RCC 7860 (cell line): ENCODE data around the gene CROCC2.

ENCODE experiments used
- DNase-seq: peaks from one replicate; pipeline ENCODE4 v3.0.0-alpha.2; 2015; ENCODE audit warnings: low spot score
- FAIRE-seq: peaks from 2 replicates; lab custom pipeline; 2012; peaks lifted over from hg19 to GRCh38; lab: Jason Lieb, UNC

Gene CROCC2

DNA sequence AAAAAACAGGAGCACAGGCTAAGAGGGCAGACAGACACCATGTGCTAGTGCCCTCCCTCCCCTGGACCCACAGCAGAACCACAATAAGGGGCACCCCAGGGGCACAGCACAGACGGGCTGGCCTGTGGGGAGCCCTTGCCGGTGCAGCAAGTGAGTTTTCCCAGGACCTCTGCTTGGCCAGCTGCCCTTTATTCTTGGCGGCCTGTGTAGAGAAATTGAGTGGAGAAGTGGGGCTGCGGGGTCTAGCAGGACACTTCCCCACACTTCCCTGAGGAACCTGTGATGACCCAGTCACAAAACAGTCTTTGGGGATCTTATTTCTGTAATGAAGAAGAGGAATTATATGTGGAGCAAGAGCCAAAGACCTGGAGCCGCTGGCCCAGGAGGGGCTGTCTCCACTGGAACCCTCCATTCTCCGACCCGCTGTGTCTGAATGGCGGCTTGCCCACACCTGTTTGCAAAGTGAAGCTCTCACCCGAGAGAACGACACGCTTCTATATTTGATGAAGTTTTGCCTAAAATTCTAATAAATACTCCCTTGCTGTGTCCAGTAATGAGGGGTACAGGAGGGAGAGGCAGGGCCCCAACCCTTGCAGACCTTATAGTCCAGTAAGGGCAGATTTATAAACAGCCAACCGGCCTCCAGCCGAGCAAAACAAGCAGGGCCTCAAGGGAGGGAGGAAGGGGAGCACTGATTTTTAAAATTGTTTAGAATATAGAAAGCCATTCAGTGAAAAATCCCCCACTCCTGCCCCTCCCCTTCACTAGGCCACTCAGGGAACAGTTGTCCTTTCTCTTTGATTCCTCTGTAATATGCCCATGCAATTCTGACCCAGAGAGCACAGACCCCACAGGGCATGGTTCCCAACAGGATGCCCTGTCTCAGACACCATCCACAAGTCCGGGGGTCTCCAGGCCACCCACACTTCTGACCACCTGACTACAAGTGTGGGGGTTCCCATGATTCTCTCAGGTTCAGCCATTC, 47.6 kb downstream of the CROCC2 start:
- no peak for DNase-seq
- FAIRE-seq = no peak

GRCh38 chr2:240954436-240955305, 48.5 kb downstream of the CROCC2 start:
- FAIRE-seq = no peak
- DNase-seq = no peak

GRCh38 chr2:240955306-240956170, 49.4 kb downstream of the CROCC2 start:
- no peak for FAIRE-seq

GRCh38 chr2:240956171-240956934, 50.2 kb downstream of the CROCC2 start:
- no peak for DNase-seq
- no peak for FAIRE-seq

More at GRCh38 chr2:240955306-240956170, 49.4 kb downstream of the CROCC2 start:
- no peak for DNase-seq

- DNase-seq (no peak), FAIRE-seq (no peak)
These were observed 51.0 kb downstream of the CROCC2 start for GRCh38 chr2:240956935-240957655.

DNA sequence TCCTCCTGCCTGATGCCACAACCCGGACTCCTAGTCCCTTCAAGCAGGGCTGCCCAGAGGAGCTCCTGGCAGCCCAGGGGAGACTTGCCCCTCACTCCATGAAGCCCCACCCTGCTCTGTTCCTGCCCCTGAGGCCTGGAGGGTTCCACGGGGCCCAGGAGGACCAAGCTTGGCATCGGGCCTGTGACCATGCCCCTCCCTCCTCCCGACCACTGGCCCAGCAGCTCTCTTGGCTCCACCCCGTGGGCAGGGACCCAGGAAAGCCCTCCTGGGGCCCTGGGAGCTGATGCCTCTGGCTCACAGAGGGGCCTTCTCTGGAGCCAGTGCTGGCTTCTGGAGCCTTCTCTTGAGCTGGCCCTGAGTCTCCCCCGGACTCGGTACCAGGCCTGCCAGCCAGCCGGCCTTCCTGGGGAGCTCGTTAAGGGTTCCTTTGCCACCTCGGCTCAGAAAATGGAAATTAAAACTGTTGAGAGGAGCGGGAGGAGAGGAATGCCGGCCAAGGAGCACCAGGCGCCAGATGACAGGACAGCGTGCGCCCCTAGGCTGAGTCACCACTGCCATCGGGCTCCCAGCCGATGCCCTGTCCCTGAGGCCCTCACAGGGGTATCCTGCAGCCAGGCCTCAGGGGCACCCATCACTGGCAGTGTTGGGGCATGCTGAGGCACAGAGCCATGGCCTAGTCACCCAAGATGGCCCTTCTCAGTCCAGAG, 51.7 kb downstream of the CROCC2 start:
- no peak for FAIRE-seq
- DNase-seq = no peak

GRCh38 chr2:240958366-240959213, 52.5 kb downstream of the CROCC2 start:
- FAIRE-seq (no peak), DNase-seq (no peak)

GRCh38 chr2:240959214-240959940, 53.2 kb downstream of the CROCC2 start:
- no peak for FAIRE-seq
- no peak for DNase-seq

GRCh38 chr2:240959941-240960308, 53.8 kb downstream of the CROCC2 start:
- DNase-seq (no peak), FAIRE-seq (no peak)

DNA sequence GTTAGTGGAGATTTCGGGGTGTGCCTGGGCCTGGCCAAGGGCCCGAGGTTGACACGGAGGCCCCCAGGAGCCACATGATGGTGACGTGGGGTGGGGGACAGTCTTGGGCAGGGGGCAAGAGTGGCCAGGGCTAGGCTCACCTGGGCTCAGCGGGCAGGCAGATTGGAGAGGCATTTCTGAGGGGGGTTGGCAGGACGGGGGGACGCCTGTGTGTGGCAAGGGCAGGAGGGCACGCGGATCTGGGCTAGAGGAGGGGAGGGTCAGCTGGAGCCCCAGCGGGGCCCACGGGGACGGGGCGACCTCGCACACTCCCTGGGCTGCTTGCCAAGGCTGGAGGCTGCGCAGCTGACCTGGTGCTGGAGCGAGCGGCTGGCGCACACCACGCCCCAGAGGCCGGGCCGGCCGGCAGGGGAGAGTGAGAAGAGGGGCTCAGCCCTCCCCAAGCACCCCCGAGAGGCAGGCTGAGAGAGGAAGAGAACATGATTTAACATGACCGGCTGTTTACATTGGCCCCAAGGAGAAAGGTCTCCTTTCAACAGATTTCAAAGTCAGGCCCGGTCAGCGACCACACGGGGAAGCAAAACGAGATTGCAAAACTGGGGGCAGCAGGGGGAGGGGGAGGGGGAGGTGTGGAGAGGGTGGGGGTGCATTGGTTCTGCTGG, 54.3 kb downstream of the CROCC2 start:
- FAIRE-seq (no peak), DNase-seq (no peak)

DNA sequence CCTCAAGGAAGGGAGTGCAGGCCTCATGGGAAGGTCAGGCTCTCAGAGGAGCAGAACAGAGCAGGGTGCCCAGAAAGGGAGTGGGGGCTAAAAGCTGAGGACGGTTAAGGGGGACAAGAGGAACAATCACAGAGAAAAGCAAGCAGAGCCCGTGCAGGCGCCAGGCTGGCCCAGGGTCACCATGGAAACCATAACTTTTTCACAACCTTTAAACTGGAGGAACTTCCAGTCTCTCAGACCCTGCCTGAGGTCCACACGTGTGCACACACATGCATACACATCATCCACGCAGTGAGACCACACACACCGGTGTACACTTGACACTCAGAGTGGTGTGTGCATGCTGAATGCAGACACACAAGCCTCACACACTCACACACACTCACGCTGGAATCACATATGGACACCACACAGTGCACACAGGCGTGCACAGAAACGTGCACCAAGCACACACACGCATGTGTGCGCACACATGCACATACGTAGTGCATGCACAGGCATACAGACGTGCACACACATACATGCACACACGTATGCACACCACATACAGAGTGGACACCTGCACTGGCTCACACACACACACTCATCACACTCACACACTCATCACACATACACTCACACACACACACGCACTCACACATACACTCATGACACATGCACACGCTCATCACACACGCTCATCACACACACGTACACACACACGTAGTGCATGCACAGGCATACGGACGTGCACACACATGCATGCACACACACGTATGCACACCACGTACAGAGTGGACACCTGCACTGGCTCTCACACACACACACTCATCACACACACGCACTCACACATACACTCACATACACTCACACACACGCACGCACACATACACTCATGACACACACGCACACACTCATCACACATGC, 55.1 kb downstream of the CROCC2 start:
- FAIRE-seq (no peak), DNase-seq (no peak)

DNA sequence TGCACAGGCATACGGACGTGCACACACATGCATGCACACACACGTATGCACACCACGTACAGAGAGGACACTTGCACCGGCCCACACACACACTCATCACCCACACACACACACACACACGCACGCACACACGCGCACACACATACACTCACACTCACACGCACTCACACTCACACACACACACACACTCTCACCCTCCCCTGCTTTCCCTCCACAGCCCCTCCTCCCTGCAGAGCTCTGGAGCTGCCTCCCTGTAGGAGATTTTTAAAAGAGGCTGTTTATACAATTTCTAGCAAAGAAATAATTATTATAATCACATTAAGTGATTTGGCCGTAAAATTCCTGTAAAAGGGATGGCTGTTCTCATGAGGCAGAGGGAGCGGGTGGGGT, 55.8 kb downstream of the CROCC2 start:
- FAIRE-seq (no peak), DNase-seq (no peak)

DNA sequence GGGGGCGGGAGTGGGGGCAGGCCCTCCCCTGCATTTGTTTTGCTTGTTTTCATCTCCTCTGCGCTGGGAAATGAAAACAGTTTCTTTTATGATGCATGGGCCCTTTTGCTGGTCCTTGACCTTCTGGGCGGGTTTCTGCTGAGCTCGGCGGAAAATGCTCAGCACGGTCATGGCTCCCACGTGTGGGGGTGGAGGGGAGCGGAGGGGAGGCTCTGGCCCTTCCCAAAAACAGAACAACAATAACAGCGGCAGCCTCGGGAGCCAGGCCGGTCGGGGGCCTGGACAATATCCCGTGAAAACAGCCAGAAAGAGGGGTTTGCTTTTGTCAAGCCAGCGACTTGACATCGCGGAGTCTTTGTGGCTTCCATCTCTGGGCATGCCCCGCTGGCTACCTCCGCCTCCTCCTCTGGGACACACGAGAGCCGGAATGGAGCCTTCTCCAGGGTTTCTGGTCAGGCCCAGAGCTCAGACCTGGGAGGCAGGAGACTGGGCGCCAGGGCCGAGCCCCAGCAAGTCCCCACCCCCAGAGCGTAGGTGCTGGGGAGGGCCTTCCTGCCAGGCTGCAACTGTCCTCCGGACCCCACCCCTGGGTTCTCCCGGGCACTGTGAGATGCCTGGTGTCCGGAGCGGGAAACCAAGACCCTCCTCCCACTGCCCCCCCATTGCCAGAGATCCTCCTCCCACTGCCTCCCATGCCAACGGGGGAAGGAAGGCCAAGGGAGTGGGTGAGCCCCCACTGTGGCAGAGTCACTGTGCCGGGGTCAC, 56.3 kb downstream of the CROCC2 start:
- no peak for DNase-seq
- no peak for FAIRE-seq

DNA sequence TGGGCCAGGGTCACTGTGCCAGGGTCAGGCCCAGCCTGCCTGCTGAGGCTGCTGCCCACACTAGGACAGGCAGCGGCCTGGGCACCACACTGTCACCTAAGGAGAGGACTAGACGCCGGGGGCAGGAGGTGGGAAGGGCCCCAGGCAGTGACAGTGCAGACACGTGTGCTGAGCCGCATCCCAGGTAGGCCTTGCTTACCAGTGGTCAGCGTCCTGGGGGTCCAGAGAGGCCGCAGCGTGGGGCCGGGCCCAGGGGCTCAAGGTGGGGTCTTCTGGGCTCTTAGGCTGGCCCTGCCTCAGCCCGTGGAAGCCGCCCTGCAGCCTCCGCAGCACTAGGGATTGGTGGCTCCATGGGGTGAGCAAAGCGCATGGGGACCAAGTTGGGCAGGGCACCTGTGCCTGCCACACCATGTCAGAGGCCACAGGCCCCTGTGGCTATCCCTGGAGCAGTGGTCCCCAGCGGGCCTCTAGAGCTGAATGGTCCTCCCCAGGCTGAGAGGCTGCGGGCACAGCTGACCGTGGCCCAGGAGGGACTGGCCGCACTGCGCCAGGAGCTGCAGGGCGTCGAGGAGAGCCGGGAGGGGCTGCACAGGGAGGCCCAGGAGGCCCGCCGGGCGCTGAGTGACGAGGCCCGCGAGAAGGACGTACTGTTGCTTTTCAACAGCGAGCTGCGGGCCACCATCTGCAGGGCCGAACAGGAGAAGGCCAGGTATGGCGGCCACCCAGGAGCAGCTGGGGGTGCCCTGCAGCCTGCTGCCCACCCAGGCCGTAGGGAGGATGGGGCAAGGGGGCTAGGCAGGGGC, 57.1 kb downstream of the CROCC2 start:
- no peak for DNase-seq
- FAIRE-seq = no peak
